DMS53 (cell line): ENCODE data around the gene PCDHB13.
"Not testable (repeated sequence)": the region's sequence is repeated elsewhere in the genome, so short reads cannot be mapped to it uniquely, and the experiment has no call there.

Experiments
- DNase-seq: peaks from one replicate; lab custom pipeline; 2025; lab: John Stamatoyannopoulos, UW

PCDHB13 gene

GRCh38 chr5:141201646-141202045 lies 12.1 kb upstream of the PCDHB13 start:
- DNase-seq, result not testable (repeated sequence)

GRCh38 chr5:141208478-141208877 lies 5.2 kb upstream of the PCDHB13 start, which contains the start of gene PCDHB12:
PCDHB12 (plus strand) TSS chr5:141208719; CDS start chr5:141208908, 189 bp downstream.
- DNase-seq, result peak; percentile 47

- DNase-seq, result not testable (repeated sequence)
These were observed 3.4 kb upstream of the PCDHB13 start for GRCh38 chr5:141210281-141210680.

- not testable (repeated sequence) for DNase-seq
These were observed 2.9 kb upstream of the PCDHB13 start for GRCh38 chr5:141210849-141211248.

- DNase-seq, result not testable (repeated sequence)
These were observed 864 bp downstream of the PCDHB13 start for GRCh38 chr5:141214583-141214982.

- DNase-seq, result not testable (repeated sequence)
These were observed 1.8 kb downstream of the PCDHB13 start for GRCh38 chr5:141215504-141215903.

GRCh38 chr5:141216035-141216434 lies 2.3 kb downstream of the PCDHB13 start:
- not testable (repeated sequence) for DNase-seq

- DNase-seq, result peak; percentile 77
These were observed 9.5 kb downstream of the PCDHB13 start, which contains the start of gene PCDHB14 for GRCh38 chr5:141223112-141223783. PCDHB14 (plus strand) TSS chr5:141223343; CDS start chr5:141223506, 163 bp downstream.

GRCh38 chr5:141224844-141225243 lies 11.1 kb downstream of the PCDHB13 start:
- not testable (repeated sequence) for DNase-seq

GRCh38 chr5:141225421-141225820 lies 11.7 kb downstream of the PCDHB13 start:
- not testable (repeated sequence) for DNase-seq

- peak; percentile 45 for DNase-seq
These were observed 20.5 kb downstream of the PCDHB13 start for GRCh38 chr5:141234109-141234667.

GRCh38 chr5:141235922-141236321 lies 22.2 kb downstream of the PCDHB13 start:
- not testable (repeated sequence) for DNase-seq

GRCh38 chr5:141236516-141237313 lies 23.0 kb downstream of the PCDHB13 start:
- no peak for DNase-seq

GRCh38 chr5:141241496-141241895 lies 27.8 kb downstream of the PCDHB13 start:
- DNase-seq, result no peak

- DNase-seq, result peak; percentile 75
These were observed 31.6 kb downstream of the PCDHB13 start, which contains the start of gene PCDHB15 for GRCh38 chr5:141245250-141245717. PCDHB15 (plus strand) TSS chr5:141245395; CDS start chr5:141245579, 184 bp downstream.

GRCh38 chr5:141246971-141247370 lies 33.3 kb downstream of the PCDHB13 start:
- not testable (repeated sequence) for DNase-seq

GRCh38 chr5:141247434-141247833 lies 33.7 kb downstream of the PCDHB13 start:
- not testable (repeated sequence) for DNase-seq

GRCh38 chr5:141250576-141250975 lies 36.9 kb downstream of the PCDHB13 start:
- no peak for DNase-seq

GRCh38 chr5:141258464-141258863 lies 44.7 kb downstream of the PCDHB13 start:
- DNase-seq, result no peak

GRCh38 chr5:141258948-141259347 lies 45.2 kb downstream of the PCDHB13 start:
- DNase-seq, result no peak

- DNase-seq, result peak; percentile 57
These were observed 46.9 kb downstream of the PCDHB13 start for GRCh38 chr5:141260458-141261237.

GRCh38 chr5:141261238-141261546 lies 47.5 kb downstream of the PCDHB13 start:
- no peak for DNase-seq
